NOMO-1 (cell line): ENCODE data around the gene SUMF2.
"Not testable (repeated sequence)": the region's sequence is repeated elsewhere in the genome, so short reads cannot be mapped to it uniquely, and the experiment has no call there.

Experiments
- DNase-seq, 2 experiments: peaks; one replicate each; lab custom pipeline; 2025; ENCODE audit not compliant: unreplicated experiment in 2 of 2; lab: John Stamatoyannopoulos, UW

Gene SUMF2

DNA sequence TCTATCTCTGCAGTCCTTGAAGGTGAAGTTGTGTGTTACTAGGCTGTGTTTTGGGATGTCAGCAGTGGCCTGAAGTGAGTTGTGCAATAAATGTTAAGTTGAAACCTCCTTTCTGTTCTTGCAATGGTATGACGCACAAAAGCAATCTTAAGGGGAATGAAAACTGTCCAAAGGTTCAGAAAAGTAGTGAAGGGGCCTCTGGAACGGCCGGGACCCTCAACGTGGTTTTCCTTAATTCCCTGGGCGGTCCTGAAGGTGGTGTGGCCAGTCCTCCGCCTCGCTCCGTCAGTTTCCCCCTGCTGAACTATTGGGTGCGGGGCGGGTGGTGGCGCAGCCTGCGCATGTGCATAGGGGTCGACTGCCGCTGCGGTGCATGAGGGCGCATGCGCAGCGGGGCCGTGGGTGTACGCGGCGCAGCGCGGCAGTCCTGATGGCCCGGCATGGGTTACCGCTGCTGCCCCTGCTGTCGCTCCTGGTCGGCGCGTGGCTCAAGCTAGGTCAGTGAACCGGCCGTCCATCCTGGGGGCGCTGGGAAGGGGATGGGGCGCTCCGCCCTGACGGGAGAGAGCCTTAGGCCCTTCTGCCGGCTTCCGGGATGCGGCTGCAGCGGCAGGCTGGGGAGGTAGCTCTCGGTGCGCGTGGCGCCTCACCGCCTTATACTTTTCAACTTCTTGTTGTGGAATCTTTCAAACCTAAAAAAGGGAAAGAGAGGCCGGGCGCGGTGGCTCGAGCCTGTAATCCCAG, at the start of gene SUMF2:
TSS of gene SUMF2 (plus strand) at position 405 of the 744 bp plus-strand sequence. CDS start at position 431, 26 bp downstream.
- DNase-seq = peak; percentile 82 to 85

GRCh38 chr7:56017015-56017414, 47.1 kb upstream of the SUMF2 start:
- DNase-seq = not testable (repeated sequence)

DNA sequence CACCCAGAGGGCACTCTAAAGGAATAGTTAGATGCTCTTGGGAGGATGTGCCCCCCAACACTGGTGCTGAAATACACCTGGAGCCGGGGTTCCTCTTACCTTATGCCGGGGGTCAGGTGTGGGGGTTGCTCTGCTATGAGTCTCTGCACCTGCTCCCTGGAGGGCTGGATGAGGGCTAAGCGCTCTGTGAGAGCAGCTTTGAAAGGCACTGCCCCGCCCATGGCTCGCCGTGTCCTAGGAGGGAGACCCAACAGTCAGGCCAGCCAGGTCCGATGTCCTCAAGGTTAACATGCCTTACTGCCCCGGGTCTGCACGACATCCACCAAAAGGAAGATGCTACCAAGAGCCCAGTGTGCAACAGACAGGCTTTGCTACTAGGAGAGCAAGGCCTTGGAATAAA, 44.6 kb upstream of the SUMF2 start:
- no peak for DNase-seq

DNA sequence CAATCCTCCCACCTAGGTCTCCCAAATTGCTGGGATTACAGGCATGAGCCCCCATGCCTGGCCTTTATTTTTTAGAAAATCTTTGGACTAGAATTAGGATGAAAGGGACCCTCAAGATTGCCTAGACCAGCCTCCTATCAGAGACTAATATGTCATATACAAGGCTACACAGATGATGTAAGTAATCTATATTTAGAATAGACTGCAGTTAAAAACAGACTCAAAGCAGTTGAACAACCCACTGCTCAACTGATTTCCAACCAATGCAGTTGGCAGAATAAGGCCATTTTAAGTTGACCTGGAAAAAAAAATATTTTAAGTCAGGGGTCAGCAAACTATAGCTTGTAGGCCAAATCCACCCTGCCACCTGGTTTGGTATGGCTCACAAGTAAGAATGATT, 40.6 kb upstream of the SUMF2 start:
- DNase-seq = no peak

- no peak for DNase-seq
Measured at GRCh38 chr7:56026538-56026937, 37.5 kb upstream of the SUMF2 start.

- DNase-seq = no peak
Measured at GRCh38 chr7:56028942-56029630, 35.0 kb upstream of the SUMF2 start.

- DNase-seq = no peak
Measured at GRCh38 chr7:56030340-56030739, 33.7 kb upstream of the SUMF2 start.

- not testable (repeated sequence) for DNase-seq
Measured at GRCh38 chr7:56031556-56031955, 32.5 kb upstream of the SUMF2 start.

DNA sequence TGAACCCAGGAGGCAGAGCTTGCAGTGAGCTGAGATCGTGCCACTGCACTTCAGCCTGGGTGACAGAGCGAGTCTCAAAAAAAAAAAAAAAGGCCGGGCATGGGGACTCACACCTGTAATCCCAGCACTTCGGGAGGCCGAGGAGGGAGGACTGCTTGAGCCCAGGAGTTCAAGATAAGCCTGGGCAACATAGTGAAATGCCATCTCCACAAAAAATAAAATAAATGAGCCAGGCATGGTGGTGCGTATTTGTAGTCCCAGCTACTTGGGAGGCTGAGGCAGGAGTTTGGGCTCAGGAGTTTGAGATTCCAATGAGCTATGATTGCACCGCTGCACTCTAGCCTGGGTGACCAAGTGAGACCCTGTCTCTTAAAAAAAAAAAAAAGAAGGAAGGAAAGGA, 31.5 kb upstream of the SUMF2 start:
- not testable (repeated sequence) for DNase-seq

DNA sequence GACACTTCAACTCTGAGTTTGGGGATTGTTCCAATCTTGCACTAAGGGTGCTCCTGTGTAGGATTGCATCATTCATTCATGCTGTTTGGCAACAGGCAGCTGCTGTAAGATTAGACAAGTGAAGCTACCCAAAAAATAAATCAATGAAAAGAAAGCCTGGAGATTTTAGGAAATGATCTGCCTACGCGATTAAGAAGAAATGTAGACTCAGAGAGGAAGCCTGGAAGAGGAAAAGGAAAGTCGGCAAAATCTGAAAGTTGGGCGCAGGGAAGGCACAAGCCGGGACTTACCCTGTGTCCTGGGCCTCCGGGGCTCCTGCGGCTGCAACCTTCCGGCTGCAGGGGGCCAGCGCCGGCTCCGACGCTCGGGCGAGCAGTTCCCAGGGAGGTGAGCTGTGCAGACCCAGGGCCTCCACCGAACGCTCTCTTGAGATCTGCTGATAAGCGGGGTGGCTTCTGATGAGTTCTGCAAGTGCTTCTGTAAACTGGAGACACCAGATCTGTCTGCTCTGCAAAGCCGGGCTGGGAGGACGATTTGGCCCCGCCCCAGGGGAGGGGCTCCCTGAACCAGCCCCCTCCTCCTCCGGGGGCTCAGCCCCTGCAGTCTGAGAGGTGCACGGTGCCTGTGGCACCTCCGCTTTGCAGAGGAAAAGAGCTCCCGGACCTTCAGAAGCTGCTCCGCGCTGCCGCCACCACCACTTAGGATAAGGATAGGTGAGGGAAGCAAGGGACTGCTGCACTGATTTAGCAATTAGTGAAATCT, 30.2 kb upstream of the SUMF2 start:
- DNase-seq = peak; percentile 65 to 86

GRCh38 chr7:56040730-56041129, 23.4 kb upstream of the SUMF2 start:
- no peak for DNase-seq

- not testable (repeated sequence) for DNase-seq
Measured at GRCh38 chr7:56045758-56046157, 18.3 kb upstream of the SUMF2 start.

GRCh38 chr7:56046721-56047445, 17.2 kb upstream of the SUMF2 start:
- DNase-seq = no peak

- not testable (repeated sequence) for DNase-seq
Measured at GRCh38 chr7:56047446-56048116, 16.5 kb upstream of the SUMF2 start.

DNA sequence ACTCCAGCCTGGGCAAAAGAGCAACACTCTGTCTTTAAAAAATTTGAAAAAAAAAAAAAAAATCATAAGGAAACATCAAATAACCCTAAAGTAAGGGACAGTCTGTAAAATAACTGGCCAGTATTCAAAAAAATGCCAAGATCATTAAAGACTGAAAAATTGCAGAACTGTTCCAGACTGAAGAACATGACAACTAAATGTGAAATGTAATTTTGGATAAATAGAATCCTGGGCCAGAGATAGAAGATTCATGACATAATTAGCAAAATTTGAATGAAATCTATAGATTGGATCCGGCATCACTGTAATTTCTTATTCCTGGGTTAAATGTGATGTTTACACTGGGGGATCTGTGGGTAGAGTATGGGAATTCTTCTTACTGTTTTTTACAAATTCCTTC, 15.8 kb upstream of the SUMF2 start:
- no peak for DNase-seq

- not testable (repeated sequence) for DNase-seq
Measured at GRCh38 chr7:56048763-56049162, 15.3 kb upstream of the SUMF2 start.

- DNase-seq = no peak
Measured at GRCh38 chr7:56051053-56051338, 13.1 kb upstream of the SUMF2 start.

- peak; percentile 93 to 95 for DNase-seq
Measured at GRCh38 chr7:56051339-56052191, 12.5 kb upstream of the SUMF2 start, which contains the start of the genes CCT6A and PSPH. Gene CCT6A (plus strand): TSS chr7:56051765. CDS start chr7:56051849, 84 bp downstream. Gene PSPH (minus strand): TSS chr7:56051444. CDS start chr7:56021212, 30,232 bp downstream.

GRCh38 chr7:56053379-56053778, 10.7 kb upstream of the SUMF2 start:
- DNase-seq = no peak
